Stomach smooth muscle (tissue), 2 donors: Measurements from ENCODE around the gene STOX2.

Source experiments
- H3K27ac ChIP-seq: one replicate; pipeline ENCODE4 v1.7.0; 2013; ENCODE audit warnings: mild to moderate bottlenecking, low read length, inconsistent platforms
- H3K27me3 ChIP-seq, 2 donors: one replicate each; pipeline ENCODE4 v1.7.0; 2013; ENCODE audit warnings: low read length in 2 of 2; ENCODE audit not compliant: insufficient read depth in 2 of 2, control insufficient read depth in 1 of 2
- H3K36me3 ChIP-seq, 2 donors: one replicate each; pipeline ENCODE4 v1.7.0; 2013; ENCODE audit warnings: low read length in 2 of 2; ENCODE audit not compliant: control insufficient read depth in 2 of 2, insufficient read depth in 2 of 2
- H3K4me1 ChIP-seq: one replicate; pipeline ENCODE4 v1.7.0; 2013; ENCODE audit warnings: low read length; ENCODE audit not compliant: control insufficient read depth, insufficient read depth
- H3K4me3 ChIP-seq, 2 donors: one replicate each; pipeline ENCODE4 v1.7.0; 2013; ENCODE audit warnings: low read length in 2 of 2
- H3K9ac ChIP-seq, 2 donors: one replicate each; pipeline ENCODE4 v1.7.0; 2013; ENCODE audit warnings: low read length in 2 of 2, mild to moderate bottlenecking in 1 of 2
- H3K9me3 ChIP-seq, 2 donors: one replicate each; pipeline ENCODE4 v1.7.0; 2013; ENCODE audit warnings: low read length in 2 of 2; ENCODE audit not compliant: control insufficient read depth in 2 of 2
- donor health status: healthy.
- donor health status: Pancreatic carcinoma.

The STOX2 gene

DNA sequence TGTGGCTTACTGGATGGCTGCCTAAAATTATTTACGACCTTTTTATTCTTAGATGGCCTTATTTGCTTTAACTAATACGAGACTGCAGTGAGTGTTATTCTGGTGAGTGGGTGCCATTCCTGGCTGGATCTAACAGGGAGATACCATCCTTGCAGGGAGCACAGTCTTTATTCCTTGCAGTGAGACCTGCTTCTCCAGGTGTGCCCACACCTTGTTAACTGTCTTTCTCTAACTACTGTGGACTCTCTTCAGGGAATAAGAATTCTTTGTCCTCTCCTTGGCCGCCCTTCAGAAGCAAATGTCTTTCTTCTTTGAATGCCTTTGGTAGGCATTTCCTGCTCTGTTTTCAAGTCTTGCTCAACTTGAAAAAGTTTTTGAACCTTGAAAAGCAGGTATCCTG lies 34.1 kb upstream of the STOX2 start:
- no peaks in the 10 kb centered on the region for H3K9me3 ChIP-seq
- no peaks in the 10 kb centered on the region for H3K36me3 ChIP-seq
- H3K27me3 ChIP-seq, result no peaks in the 10 kb centered on the region
- no peak overlapping the region for H3K9ac ChIP-seq
- no peak overlapping the region for H3K4me3 ChIP-seq
- no peak overlapping the region for H3K27ac ChIP-seq
- peaks cover 7% of the 10 kb centered on the region for H3K4me1 ChIP-seq

DNA sequence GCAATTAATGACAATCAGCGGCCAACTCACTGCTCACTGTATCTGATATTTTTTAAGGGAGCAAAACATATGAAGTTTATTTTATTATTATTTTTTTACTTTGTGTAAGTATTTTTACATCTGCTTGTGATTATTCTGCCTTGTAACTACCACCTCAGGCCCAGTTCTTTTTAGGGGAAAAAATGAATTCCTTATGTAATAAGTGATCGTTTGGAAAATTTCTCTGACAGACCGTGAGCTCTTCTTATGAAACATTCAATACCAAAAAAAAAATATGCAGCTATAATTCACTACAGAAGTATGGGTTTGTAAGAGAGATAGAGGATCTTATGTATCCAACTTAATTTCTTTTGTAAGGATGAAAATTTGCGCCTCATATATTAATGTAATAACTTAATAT lies 33.5 kb upstream of the STOX2 start:
- Histone ChIP-seq H3K4me1 (peaks cover 13% of the 10 kb centered on the region), H3K4me3 (no peak overlapping the region), H3K27me3 (no peaks in the 10 kb centered on the region), H3K9ac (no peak overlapping the region), H3K9me3 (no peaks in the 10 kb centered on the region), H3K36me3 (no peaks in the 10 kb centered on the region), H3K27ac (no peak overlapping the region)

DNA sequence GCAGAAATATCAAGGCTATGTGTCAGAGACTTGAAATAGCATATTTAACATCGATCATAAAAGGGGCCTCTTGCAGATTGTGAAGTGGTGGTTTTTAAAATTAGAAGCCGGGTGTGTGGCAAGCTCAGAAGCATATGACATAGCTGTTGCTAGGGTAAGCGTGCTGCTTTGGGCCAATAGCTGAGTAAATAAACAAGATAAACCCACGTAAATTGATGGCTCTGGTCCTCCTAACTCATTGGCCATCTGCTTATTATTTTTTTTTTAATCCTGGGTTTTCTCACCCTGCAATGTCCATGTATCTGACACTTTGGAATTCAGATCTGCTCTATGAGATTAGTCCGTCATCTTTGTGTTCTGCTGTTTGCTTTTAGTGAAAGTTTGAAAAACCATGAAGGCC lies 32.6 kb upstream of the STOX2 start:
- no peaks in the 10 kb centered on the region for H3K27me3 ChIP-seq
- H3K9me3 ChIP-seq, result no peaks in the 10 kb centered on the region
- H3K9ac ChIP-seq, result no peak overlapping the region
- peaks cover 23% of the 10 kb centered on the region for H3K4me1 ChIP-seq
- no peaks in the 10 kb centered on the region for H3K36me3 ChIP-seq
- H3K27ac ChIP-seq, result no peak overlapping the region
- no peak overlapping the region for H3K4me3 ChIP-seq

DNA sequence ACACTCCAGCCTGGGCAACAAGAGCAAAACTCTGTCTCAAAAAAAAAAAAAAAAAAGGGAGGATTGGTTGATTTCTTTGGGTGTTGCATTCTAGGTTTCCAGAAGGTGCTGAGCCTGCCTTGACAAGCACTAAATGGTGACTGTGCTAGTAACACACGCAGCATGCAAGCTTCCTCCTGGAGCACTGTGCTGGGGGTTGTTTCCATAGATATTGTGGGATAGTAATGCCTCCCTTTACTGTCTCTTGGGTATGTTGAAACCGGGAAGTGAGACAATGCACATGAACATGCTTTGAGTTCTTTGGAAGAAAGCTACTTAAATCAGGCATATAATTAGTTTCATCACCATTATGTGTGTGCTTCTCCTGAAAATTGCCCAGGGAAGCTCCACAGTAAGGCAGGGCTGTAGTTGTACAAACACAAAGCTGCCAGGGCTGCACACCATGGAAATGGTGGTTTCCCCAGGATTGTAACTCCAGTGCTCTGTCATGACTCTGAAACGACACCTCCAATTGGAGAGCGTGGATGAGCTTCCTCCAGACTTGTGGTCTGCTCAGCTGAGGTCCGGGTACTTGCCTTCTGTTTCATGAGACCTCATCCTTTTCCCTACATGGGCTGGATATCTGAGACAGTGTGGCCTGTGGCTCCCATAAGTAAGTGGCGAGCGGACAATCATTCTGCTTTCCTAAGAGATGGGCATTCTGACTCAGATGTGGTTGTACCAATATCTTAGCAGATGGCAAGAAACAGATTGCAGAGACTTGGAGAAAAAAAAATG lies 31.5 kb upstream of the STOX2 start:
- Histone ChIP-seq H3K9me3 (no peaks in the 10 kb centered on the region), H3K9ac (no peak overlapping the region), H3K4me3 (no peak overlapping the region), H3K4me1 (peaks cover 23% of the 10 kb centered on the region), H3K27ac (no peak overlapping the region), H3K36me3 (no peaks in the 10 kb centered on the region), H3K27me3 (no peaks in the 10 kb centered on the region)

DNA sequence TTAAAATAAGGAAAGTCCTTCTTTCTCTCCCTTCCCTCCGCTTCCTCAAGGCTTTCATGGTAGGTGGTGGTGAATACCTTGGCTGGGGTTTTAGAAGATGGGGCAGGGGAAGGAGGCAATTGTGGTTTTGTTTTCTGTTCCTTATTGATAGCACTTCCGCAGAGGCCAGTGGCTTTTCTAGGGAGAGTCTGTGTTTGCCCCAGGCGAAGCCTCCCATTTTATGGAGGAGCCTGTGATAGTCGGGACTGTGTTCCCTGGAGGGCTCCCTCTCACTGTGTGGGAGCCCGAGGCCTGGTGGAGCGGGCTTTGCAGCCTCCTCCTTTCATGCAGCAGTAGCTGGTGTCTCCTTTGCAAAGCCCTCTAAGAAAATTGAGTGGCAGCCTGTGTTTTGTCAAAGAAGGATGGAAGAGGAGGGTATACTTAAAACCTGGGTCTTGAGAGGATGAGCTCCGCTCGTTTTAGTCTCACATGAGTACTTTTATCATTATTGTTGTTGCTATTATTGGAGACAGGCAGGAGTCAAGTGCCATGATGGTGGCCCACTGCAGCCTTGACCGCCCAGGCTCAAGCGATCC lies 29.8 kb upstream of the STOX2 start:
- Histone ChIP-seq H3K9ac (no peak overlapping the region), H3K9me3 (no peaks in the 10 kb centered on the region), H3K4me1 (peaks cover 23% of the 10 kb centered on the region), H3K36me3 (no peaks in the 10 kb centered on the region), H3K27me3 (no peaks in the 10 kb centered on the region), H3K4me3 (no peak overlapping the region), H3K27ac (peak overlapping the region; percentile 83)

DNA sequence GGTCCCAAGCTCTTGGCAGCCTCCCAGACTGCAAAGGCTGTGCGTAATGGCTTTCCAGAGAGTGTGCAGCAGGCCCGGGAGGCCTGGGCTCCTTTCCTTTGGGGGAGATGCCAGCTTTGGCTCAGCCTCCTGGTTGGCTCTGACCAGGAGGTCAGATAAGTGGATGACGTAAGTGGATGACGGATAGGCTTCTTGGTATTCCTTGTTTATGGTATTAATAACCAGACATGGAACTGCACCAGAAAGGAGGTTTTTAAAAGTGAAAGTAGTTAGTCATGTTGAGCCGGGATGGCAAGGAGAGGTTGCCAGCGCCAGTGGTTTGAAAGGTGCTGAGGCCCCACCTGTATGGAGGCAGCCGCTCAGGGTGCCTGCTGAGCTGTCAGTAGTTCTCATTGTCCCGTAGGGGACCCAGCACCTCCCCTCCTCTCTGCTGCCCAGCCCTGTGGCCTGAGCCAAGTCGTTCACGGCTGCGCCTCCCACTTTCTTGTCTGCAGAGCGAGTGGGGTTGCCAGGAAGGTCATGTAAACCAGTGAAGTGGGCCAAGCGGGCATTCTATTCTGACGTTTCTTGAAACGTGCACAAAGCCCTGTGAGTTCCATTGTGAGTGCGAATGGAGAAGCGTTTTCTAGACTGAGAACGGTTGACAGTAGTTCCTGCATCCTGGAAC lies 28.7 kb upstream of the STOX2 start:
- Histone ChIP-seq H3K9me3 (no peaks in the 10 kb centered on the region), H3K27me3 (no peaks in the 10 kb centered on the region), H3K36me3 (no peaks in the 10 kb centered on the region), H3K4me3 (peak overlapping the region; percentile 31 to 74), H3K4me1 (peaks cover 23% of the 10 kb centered on the region), H3K27ac (peak overlapping the region; percentile 83), H3K9ac (peak overlapping the region; percentile 37 to 60)

DNA sequence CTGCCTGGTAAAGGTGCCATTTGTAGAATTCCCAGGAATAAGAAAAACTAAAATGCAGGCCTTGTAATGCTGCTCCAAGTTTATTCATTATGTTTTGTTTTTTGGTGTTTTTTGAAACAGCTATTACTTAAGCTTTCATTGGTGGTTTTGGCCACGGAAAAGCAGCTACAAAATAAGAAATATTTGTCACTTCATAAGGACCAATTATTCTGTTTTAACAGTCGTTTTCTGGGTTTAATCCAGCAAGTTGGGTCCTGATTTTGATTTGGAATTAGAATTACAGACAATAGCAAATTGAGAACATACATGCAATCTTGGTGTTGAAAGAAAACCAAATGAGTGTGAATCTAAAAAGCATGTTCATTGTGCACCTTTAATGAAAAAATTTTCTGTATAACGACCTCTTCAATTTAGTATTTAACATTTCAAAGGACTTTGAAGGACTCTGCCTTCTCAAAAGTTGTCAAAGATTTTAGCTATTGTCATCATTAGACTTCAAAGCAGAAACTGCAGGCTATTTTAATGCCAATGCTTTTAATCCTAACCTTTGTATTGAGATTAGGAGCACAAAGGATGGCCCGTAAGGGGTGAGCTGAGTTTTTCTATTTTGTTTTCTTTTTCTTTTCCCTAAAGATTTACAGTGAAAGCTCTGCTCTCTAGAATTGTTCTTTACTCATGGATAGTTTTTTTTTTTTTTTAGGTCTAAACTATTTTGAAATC lies 26.7 kb upstream of the STOX2 start:
- no peak overlapping the region for H3K9ac ChIP-seq
- H3K4me1 ChIP-seq, result peaks cover 23% of the 10 kb centered on the region
- no peaks in the 10 kb centered on the region for H3K36me3 ChIP-seq
- H3K27ac ChIP-seq, result no peak overlapping the region
- no peaks in the 10 kb centered on the region for H3K9me3 ChIP-seq
- H3K4me3 ChIP-seq, result no peak overlapping the region
- H3K27me3 ChIP-seq, result no peaks in the 10 kb centered on the region

DNA sequence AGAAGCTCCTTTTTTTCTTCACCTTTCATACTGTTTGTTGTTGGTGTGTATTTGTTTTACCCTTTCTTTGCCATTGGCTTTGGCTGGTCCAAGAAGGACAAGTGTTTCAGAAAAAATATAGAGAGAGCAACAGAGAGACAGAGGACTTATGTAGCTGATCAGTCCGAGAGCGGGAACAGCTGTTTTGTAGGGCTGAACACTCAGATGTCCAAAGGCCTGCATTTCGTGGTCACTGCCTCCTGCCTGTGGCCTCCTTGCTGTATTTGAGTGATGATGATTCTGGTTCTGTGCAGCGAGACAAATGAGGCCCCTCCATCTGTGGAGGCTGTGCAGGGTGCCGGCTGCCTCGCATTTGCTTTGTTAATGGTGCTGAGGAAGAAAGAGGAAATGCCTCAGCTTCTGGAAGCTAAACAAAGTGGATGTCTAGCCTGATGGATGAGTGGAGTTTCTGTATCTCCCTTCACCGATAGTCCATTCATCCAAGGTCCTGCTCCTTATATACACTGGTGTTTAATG lies 19.8 kb upstream of the STOX2 start:
- no peak overlapping the region for H3K9ac ChIP-seq
- no peak overlapping the region for H3K27ac ChIP-seq
- no peak overlapping the region for H3K4me3 ChIP-seq

DNA sequence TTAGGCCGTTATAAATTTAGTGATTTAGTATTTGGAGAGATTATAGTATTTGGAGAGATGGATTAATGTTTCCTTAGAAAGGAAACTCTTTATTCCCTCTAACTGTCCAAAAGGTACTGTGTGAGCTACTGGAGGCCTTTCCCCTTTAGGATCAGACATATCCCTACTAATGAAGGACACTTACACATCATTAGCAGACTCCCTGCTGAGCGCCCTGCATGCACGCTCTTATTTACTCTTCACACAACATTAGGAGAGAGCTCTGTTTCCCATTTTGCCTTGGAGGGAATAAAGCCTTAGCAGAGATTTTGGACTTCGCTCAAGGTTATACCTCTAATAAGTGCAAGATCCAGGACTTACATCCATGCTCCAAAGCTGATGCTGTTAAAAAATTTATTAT lies 17.8 kb upstream of the STOX2 start:
- no peaks in the 10 kb centered on the region for H3K36me3 ChIP-seq
- no peaks in the 10 kb centered on the region for H3K9me3 ChIP-seq
- H3K27me3 ChIP-seq, result no peaks in the 10 kb centered on the region
- H3K4me3 ChIP-seq, result no peak overlapping the region
- no peaks in the 10 kb centered on the region for H3K4me1 ChIP-seq
- H3K9ac ChIP-seq, result no peak overlapping the region
- no peak overlapping the region for H3K27ac ChIP-seq

More for the DNA sequence above, 19.8 kb upstream of the STOX2 start:
- H3K4me1 ChIP-seq, result no peaks in the 10 kb centered on the region
- H3K27me3 ChIP-seq, result no peaks in the 10 kb centered on the region
- H3K36me3 ChIP-seq, result no peaks in the 10 kb centered on the region
- no peaks in the 10 kb centered on the region for H3K9me3 ChIP-seq

DNA sequence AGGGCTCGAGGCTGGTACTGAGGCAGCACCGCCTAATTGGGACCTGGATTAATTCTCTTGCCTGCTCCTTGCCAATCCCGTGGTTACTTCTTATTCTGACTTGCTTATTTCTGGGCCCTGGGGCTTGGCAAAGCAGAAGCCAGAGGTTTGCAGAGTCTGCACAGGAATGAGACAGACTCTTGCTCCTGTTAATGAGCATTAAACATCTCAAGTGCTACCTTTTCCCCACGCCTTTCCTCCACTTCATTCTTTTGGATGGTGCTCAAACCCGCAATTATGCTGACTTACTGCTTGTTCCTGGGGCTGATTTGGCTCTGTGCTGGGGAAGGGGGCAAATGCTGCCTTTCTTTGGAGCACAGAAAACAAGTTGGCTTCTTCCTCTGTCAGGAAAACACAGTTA lies 16.5 kb upstream of the STOX2 start:
- Histone ChIP-seq H3K4me1 (no peaks in the 10 kb centered on the region), H3K9me3 (no peaks in the 10 kb centered on the region), H3K9ac (no peak overlapping the region), H3K4me3 (no peak overlapping the region), H3K27me3 (no peaks in the 10 kb centered on the region), H3K36me3 (no peaks in the 10 kb centered on the region), H3K27ac (no peak overlapping the region)
